Measurements from ENCODE around the gene WDR7. TPM values are rescaled to one million over a fixed set of nuclear protein-coding genes. Genes with fewer than 3 reads are reported as not detected.
A peak's percentile ranks its signal among the peaks of the same experiment; 100 is the strongest.

The WDR7 gene
- total RNA-seq, 1 experiment from 2014 or later = 5.1 TPM

DNA sequence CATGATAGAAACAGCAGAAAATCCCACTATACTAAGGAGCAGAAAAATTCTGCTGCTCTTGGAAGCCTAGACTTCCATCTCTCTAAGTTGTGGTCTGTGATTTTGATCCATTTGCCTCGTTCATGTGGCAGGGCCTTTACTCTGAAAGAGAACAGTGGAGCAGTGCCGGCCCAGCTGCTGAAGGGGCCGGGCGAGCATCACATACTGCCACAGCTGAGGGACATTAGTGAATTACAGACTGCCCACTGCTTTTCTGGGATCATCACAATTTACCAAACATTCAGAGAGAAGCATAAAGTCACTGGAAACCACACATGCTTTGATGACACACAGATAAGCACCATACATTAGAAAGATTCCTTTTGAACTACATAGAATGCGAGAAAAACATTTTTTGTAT lies 278.7 kb downstream of the WDR7 start:
- DNase-seq (ENCODE audit: extremely low read depth, low read depth) = no peak

DNA sequence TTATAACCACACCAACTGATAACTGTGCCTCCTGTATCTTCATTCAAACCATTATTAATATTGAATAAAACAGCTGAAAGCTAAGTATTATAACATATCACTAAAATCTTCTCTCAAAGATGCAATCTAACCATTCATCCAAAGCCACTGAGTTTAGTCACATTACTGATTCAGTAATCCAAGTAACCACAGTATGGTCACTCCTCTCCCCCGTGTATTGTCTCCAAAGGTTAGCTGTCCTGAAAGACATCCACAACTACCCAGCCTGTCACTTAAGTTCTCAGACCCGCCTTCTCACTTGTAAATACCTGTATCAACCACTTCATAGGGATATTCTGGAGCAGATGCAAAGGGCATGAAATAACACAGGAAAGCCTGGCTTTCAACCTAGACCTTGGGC lies 282.3 kb downstream of the WDR7 start:
- no peak for DNase-seq (ENCODE audit: extremely low read depth, low read depth)

DNA sequence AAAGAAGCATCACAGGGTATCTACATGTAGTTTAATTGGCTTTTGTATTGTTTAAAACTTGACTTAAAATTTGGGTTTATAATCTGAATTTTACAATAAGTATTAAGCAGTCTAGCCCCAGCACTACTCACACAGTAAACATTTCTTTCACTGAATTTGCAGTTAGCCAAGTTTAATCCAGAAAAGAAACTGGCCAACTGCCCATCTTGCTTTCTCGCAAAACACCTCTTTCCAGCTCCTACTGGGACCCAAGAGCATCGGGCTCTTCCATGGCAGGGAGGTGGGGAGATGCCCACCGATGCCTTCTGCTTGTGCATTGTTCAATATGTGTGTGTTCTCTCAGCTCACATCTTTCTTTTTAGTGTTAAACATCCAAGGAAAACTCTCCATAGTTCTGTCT lies 283.0 kb downstream of the WDR7 start:
- no peak for DNase-seq (ENCODE audit: extremely low read depth, low read depth)

DNA sequence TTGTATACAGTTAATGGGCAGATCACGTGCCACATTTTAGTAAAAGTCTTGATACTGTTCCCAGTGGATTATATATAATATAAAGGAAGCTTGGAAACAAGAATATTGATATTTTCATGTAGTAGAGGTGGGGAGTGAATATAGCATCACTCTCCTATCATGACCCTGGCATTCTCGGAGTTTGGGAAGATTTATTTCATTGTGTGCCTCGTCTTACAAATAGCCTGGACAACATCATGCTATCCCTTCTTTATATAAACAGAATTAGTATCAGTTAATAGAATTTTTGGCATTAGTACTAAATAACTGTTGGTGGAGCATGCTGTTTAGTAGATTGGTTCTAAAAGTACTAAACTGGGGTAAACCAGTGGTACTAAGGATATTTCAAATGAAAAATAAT lies 283.7 kb downstream of the WDR7 start:
- no peak for DNase-seq (ENCODE audit: extremely low read depth, low read depth)

DNA sequence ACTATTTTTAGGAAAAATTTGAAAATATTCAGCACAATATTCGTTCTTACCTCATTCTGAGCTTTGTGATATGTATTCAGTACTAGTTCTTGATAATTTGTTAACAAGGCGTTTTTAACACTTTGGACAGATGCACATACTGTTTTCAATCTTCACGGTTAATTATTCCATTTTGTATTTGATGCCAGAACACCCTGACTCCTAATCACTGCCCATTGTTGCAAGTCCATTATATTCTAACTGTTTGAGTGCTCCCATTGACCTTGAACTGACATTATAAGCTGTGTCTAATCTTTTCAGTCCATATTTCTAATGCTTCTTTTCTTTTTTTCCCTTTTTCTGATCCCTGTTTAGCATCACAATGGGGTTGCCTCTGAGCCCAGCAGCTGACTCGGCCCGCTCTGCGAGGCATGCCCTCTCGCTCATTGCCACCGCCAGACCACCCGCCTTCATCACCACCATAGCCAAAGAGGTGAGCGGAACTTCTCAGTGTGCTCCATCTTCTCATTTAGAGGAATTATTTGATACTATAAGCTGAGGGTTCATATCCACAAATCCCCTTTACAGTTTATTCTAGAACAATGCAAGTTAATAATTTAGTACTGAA lies 284.4 kb downstream of the WDR7 start:
- DNase-seq (ENCODE audit: extremely low read depth, low read depth) = no peak

DNA sequence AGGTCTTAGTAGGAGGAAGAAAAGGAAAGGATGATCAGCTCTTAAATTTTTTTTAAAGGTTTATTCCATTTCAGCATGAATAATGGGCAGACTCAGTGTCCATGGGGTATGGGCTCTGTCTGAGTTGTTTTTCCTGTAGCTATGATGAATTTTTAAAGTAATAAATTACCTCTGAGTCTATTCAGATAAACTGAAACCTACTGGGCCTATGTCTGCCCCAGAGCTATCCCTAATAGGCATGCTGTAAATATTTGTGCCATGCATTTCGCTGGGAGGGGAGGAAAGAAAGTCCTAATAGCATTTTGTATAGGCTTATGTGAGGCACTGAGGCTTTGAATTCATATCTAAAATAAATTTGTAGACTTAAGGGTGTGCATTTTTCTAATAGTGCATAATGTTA lies 285.3 kb downstream of the WDR7 start:
- no peak for DNase-seq (ENCODE audit: extremely low read depth, low read depth)

- DNase-seq (ENCODE audit: extremely low read depth, low read depth) = no peak
Measured at GRCh38 chr18:56937874-56938430, 286.8 kb downstream of the WDR7 start.

- DNase-seq (ENCODE audit: extremely low read depth, low read depth) = no peak
Measured at GRCh38 chr18:56945171-56946083, 294.3 kb downstream of the WDR7 start.

GRCh38 chr18:56947236-56947635 lies 296.1 kb downstream of the WDR7 start:
- no peak for DNase-seq (ENCODE audit: extremely low read depth, low read depth)

DNA sequence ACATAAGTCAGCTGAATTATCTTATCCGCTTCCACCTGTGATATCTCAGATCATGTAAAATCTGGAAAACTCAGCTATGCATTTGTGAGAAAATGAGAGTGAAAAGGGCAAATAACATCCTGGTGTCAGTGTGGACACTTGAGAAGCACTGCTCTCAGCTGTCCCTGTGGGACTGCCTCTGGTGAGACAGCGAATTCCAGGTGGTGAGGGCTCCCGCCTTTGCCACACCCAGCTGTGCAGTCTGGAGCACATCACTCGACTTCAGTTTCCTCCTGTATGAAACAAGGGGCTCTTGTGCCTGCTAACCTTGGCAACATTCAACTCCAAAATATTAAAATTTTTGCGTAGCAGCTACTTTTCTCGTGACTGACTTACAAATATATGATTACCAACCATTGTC lies 300.9 kb downstream of the WDR7 start:
- DNase-seq (ENCODE audit: extremely low read depth, low read depth) = peak; percentile 9

- DNase-seq (ENCODE audit: extremely low read depth, low read depth) = no peak
Measured at GRCh38 chr18:56953428-56954198, 302.5 kb downstream of the WDR7 start.

- DNase-seq (ENCODE audit: extremely low read depth, low read depth) = no peak
Measured at GRCh38 chr18:56955490-56955889, 304.3 kb downstream of the WDR7 start.

- DNase-seq (ENCODE audit: extremely low read depth, low read depth) = no peak
Measured at GRCh38 chr18:56959120-56959519, 308.0 kb downstream of the WDR7 start.

GRCh38 chr18:56962322-56962721 lies 311.2 kb downstream of the WDR7 start:
- DNase-seq (ENCODE audit: extremely low read depth, low read depth) = no peak

GRCh38 chr18:56967035-56967434 lies 315.9 kb downstream of the WDR7 start:
- no peak for DNase-seq (ENCODE audit: extremely low read depth, low read depth)

- peak; percentile 8 for DNase-seq (ENCODE audit: extremely low read depth, low read depth)
Measured at GRCh38 chr18:56973487-56973886, 322.3 kb downstream of the WDR7 start.

GRCh38 chr18:56974141-56974540 lies 323.0 kb downstream of the WDR7 start:
- no peak for DNase-seq (ENCODE audit: extremely low read depth, low read depth)

GRCh38 chr18:56975276-56975675 lies 324.1 kb downstream of the WDR7 start:
- DNase-seq (ENCODE audit: extremely low read depth, low read depth) = no peak

DNA sequence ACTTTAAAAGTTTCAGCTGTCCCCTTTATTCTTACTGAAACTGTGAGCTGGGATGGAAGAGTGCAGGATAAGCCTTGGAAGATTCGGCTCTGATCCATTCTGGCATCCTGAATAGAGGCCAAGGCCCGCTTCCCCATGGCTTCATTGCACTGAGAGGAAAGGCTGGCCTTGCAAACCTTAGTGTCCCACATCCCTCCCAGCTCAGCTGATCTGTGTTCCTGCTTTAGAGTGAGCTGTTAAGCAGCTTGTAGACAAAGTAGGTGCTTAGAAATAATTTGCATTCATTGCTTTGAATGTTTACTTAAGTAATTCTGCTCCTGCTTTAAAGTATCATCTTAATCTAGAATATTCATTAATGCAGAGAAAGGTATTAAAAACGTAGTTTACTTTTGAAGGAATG lies 326.1 kb downstream of the WDR7 start:
- DNase-seq (ENCODE audit: extremely low read depth, low read depth) = no peak

GRCh38 chr18:56977771-56978170 lies 326.6 kb downstream of the WDR7 start:
- DNase-seq (ENCODE audit: extremely low read depth, low read depth) = no peak

- no peak for DNase-seq (ENCODE audit: extremely low read depth, low read depth)
Measured at GRCh38 chr18:56980151-56980550, 329.0 kb downstream of the WDR7 start.
